NCI-H748 (cell line): ENCODE data around the gene DTNBP1.

Experiments used
- DNase-seq: peaks from one replicate; lab custom pipeline; 2025; ENCODE audit not compliant: unreplicated experiment; lab: John Stamatoyannopoulos, UW

Gene DTNBP1

DNA sequence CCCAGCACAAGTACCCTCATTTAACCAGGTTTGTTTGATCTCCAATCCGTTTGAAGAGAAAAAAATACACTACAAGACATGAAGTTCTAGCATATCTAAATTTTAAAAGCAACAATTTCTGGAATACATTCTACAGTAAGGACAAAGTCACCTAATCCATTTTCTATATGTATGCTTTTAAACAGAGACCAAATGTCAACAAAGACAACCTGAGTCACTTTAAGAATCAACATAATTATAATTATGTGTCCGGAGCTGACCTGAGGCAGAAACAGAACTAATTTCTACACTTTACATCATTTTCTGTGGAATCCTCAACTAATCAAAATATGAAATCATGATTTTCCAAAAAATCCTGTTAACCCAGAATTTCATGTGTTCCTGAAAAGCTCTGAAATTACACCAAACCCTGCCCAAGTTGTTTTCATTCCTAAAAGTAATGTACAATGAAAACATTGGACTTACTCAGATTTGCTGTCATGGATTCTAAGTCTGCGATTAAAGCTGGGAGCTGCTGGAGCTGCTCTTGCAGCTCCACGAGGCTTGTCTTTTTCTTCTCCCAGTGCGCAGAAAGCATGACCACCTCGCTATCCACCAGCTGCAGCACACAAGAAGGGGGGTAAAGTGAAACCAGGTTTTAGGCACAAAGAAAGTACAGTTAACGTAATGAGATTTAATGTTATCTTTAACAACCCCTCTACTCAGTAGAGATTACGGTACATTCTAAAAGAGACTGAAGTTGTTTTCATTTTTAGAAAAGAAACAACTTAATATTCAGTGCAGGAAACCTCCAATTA lies 35.8 kb downstream of the DTNBP1 start:
- no peak for DNase-seq

DNA sequence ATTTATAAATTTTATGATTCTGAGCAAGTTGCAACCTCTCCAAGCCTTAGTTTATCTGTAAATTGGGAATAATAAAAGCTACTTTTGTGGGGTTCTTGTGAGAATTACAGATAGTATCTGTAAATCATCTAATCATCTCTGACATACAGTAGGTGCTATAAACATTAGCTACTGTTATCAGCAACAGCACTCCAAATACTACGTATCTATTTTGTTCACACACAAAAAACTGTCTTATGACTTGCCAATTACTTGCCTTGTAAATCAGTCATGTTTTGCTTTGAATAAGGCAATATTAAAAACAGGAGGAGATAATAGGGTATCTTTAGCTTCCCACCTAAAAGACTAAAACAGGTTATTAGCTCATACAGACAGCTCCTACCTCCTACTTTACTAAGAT lies 36.7 kb downstream of the DTNBP1 start:
- no peak for DNase-seq

DNA sequence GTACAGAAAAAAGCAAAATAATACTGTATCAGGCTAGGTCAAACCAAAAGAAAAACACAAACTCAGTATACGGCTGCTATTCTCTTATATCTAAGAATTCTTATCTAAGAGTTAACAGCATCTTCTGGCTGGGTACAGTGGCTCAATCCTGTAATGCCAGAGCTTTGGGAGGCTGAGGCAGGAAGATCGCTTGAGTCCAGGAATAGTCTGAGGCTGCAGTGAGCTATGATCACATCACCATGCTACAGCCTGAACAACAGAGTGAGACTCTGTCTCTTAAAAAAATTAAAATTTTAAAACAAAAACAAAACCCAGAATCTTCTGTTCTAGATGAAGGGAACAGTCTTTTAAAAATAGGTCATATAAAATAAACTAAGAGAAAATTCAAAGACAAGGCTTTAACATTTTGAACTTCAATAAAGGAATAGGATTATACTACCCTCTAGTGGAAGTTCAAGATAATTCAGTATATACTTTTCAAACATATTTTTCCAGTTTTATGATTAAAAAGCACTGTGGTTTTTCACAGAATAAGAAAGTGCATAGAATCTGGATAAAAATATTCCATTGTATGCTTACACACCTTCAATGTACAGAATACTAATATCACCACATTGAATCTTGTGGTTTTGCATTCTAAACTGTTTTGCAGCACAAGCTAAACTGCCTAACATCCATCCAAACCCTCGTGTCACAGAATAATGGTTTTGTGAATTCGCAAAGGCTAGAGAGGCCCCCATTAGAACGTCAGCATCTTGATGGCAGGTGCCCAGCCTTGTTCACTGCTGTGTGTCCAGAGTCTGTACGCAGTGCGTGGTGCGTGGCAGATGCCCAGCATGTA lies 39.3 kb downstream of the DTNBP1 start:
- DNase-seq = peak; percentile 28

DNA sequence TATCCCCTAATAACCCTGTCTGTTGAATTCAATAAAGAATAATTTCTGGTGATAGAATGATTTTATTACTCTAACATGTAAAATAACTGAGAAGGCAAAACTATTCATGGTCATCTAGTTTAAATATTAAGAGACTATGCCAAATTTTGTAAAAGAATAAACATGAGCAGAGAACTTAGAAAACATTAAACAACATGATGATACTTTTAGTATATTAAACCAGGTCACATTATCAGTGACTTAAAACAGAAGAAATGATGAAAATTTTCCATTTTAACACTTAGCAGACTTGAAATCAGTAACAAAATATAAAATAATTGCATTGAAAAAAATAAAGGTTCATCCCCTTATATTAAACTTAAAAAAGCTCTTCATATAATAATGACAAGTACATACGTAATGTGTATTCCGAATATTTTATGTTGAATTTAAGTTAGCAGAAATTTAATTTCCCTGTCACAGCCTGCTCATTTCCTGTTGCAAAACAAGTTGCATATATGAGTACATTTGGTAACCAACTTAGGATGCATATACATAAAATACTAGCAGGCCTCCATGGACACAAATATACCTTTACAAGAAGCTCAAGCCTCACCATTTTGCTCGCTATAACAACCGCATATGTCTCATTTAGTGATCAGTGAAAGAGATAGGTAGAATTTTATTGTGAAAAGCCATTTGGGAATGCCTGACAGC lies 40.6 kb downstream of the DTNBP1 start:
- no peak for DNase-seq

DNA sequence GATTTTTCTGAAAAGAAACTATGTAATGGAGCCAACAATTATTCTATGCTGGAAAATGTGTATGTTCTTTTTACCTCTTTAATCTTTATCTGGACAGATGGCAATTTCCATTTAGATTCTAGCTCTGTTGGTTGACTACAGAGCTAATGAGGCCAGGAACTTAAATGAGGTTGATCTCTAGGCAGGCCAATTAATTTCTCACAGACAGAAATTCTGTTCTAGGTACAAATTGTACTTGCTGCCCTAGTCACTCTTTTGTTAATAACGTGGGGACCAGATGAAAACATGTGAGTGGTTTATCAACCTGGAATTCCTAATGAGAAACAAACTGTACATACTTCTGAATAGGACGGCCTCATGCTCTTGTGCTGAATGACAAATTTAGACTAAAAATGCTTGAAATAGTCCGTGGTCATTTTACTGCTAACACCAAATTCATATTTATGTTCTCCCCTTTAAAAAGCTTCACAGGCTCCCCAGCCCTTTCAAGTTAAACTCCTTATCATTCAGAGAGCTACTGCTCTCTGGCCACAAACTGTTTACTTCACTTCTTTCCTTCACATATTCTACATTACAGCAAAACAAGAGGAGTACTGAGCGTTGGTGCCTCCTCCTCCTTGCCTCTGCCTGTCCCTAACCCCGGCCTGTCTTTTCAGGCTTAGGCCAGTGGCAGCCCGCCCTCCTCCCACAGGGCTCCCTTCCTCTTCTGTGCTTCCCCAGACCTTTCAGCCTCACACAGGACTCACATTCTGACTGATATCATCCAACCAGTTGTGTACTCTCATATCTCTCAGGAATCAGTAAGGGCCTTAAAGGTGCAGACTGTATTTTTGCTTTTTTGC lies 41.4 kb downstream of the DTNBP1 start:
- no peak for DNase-seq

DNA sequence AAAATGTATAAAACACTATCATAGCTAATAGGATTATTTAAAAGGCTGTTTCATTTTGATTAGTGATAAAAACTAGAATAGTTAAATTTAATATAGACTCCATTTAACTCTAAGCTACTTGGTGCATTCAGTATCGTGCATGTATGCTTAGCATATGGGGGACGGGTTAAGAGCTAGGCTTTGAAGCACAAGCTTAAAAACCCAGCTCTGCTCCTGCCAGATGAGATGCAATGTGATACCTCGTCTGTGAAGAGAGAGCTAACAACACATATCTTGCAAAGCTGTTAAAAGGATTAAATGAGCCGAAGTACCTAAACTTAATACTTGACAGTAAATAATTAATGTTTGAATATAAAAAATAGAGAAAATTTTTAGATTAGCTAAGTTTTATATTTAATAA lies 42.2 kb downstream of the DTNBP1 start:
- DNase-seq = no peak

DNA sequence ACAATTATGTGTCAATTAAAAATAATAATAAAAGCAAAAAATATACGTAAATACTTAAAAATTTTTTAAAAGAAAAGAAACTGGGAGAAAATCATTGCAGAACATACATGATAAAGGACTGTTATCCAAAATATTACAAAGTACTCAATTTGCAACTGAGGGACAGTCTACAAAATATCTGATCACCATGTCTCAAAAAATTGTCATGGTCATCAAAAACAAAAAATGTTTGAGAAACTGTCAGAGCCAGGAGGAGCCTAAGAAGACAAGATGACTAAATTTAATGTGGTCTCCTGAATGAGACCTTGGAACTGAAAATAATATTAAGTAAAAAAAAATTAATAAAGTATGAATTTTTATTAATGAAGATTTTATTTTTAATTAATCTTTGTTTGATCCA lies 43.5 kb downstream of the DTNBP1 start:
- no peak for DNase-seq

DNA sequence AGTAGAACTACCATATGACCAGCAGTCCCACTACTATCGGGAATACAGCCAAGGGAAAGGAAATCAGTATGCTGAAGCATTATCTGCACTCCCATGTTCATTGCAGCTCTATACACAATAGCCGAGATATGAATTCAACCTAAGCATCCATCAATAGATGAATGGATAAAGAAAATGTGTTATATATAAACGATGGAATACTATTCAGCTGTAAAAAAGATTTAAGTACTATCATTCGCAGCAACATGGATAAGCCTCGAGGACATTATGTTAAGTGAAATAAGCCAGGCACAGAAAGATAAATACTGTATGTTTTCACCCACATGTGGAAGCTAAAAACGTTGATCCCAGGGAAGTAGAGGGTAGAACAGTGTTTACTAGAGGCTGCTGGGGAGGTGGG lies 44.1 kb downstream of the DTNBP1 start:
- DNase-seq = no peak

DNA sequence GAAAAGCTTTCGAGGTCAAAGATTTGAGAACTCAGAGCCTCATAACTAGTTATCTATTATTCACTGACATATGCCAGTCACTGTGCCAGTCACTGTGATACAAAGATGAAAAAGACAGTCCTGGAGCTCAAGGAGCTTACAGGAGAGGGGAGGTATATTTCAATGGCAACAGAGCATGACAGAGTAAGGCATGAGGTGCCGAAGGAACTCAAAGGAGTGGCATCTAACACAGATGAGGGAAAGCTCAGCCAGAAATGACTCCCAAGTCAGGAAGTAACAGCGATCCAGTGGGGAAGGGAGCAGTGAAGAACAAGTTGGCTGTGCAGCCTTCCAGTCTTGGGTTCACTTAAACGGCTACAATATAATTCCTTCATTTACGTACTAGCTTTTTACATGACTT lies 46.6 kb downstream of the DTNBP1 start:
- no peak for DNase-seq

DNA sequence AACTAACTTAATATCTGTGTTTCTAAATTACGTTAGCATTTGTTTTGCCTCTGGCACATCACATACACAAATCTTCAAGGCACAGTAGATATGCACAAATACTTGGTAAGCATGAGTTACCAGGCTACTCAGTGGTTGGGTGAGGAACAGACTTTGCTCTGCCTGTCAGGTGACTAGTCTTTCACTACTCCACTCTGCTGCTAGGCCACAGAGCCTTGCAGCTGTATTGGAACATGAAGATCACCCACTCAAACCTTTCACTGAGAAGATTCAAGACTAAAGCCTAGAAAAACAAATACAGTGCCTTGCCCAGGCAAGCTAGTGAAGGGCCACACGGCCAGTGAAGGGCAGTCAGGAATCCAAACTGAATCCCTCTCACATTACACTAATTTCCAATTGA lies 47.0 kb downstream of the DTNBP1 start:
- DNase-seq = no peak

DNA sequence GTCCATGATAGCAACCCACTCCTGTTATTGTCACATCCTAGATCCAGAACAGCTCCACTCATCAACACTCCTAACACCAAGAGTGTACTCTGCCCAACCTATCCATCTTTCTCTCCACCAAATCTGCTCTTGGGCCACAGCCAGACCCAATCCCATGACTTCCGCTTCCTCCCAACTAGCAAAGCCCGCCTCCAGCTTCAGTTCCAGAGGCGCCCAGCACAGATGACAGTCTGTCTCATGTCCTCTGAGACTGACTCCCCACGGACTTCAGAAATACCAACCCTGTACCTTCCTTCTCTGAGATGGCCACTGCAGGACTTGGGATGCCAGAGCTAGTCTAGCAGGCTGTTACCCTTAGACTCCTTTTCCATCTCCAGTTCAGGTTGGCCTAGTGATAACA lies 48.6 kb downstream of the DTNBP1 start:
- no peak for DNase-seq

DNA sequence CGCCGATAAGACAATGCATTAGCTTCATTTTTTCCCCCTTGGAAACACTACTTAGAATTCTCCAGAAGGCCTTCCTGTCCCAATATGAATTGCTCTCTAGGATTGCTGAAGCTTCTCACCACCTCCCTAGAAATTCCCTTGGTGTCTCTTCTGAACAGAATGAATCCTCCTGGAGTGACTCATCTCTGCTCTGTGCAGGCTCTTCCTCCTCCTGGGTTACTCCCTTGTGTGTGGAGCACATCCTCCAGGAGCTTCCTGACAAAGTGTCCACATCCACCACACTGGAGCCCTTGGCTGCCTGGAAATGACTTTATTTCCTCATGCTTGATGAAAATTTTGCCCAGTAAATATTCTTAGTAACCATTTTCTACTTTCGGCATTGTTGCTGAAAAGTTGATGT lies 54.4 kb downstream of the DTNBP1 start:
- DNase-seq = no peak

DNA sequence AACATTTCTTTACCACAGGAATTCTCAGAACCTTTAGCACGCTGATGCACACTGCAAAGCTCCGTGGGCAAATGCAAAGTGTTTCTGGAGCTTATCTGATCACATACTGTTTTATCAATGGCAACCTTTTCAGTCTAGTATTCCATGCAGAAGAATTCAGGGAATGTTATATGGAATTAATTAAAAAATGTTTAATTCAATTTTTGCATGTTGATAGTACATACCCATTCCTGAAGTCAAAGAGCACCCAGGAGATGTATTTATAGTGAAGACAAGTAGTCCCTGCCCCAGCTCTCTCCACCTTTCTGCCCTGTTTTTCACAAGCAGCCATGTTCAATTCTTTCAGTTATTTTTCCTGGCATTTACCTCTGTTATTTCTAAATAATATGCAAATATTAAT lies 55.2 kb downstream of the DTNBP1 start:
- DNase-seq = no peak

DNA sequence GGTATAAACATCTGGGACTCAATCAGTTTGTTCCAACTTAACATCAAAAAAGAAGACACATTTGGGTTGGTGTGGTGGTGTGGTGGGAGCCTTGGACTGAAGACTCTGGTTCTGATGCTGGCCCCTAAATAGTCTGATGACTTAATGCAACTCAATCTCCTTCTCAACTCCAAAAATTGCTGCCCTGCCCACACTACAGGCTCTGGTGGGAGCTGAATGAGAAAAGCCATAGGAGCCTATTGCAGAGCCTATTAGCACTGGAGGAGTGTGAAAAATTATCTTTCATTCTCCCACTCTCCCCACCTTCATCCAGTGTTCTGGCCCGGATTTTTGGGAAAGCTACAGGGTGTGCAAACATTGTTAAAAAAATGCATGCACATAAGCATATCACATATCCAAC lies 56.5 kb downstream of the DTNBP1 start:
- DNase-seq = no peak

DNA sequence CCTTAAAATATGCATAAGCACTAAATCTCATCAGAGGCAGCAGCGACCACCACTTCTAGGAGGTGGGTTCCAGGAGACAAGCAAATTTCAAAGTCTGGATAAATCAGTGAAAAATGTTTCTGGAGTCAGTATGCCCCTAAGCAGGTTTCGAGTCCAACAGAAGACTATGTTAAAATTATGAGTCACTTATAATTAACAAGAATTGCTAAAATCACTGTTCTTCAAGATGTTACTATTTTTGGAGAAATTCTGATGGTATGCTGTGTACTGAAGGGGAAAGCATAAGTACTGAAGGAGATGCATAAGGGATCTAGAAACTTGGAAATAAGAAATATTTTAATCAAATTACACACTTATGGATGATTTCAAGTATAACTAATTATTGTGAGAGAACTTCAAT lies 58.0 kb downstream of the DTNBP1 start:
- DNase-seq = no peak

DNA sequence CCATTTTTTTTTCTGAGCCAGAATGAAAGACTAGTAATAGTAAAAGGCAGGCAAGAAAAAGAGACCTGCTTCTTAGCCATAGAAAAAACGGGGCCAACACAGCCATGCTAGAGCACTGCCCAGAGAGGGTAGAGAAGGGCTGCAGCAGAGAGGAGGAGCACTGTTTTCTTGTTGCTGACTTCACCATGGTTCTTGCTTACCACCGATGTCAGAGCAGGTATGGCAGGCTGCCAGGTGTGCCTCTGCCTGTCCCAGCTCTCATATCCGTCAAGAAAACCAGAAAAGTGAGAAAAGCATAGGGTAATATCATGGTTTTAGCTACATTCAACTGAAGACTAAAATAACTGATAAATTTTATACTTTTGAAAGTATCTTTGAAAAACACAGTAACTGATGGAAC lies 60.7 kb downstream of the DTNBP1 start:
- no peak for DNase-seq

DNA sequence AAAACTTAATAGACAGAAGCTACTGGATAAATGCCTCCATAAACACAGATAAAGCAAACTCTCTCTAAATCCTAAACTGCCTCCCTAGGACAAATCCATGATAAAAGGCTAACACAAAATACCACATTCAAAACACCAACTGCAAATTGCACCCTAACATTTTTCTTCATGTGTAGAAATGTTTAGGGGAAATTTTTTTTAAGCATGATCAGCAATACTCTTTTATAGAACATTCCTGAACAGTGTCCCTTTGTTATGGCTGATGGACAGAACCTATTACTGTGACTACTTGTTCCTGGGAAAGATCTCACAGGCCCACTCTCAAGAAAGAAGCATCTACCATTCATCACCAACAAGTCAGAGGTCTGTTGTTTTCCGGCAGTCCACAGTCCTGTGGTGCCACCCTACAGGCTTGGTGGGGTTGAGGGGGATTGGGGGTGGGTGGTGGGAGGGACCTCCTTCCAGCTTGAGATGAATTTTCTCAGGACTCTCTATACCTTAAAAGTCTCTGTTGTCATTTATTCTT lies 64.5 kb downstream of the DTNBP1 start:
- no peak for DNase-seq

DNA sequence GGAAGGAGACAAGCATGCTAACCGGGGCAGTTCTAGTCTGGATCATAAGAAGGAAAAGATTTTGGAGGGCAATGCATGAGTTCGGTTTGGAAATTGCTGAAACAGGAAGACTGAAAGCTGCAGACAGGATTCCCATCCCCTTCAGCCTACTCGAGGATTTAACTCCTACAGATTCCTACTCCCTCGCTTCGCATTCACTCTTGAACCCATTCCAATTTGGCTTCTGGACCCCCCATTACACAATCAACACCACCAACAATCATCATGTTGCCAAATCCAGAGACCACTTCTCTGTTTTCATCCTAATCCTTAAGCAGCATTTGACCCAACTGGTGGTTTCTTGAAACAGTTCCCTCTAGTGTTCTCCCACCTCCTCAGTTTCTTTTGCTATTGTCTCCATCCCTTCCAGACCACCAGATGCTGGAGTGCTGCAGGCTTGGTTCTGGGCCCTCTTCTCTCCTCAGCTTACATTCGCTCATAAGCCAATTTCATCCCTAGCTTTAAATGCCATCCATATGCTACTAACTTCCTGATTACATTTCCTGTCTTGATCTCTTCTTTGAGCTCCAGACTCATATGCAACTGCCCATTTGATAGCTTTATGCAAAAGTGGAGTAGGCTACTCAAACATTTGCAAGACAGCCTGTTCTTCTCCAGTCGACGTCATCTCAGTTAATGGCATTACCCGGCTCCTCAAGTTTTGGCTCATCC lies 66.5 kb downstream of the DTNBP1 start:
- DNase-seq = no peak

DNA sequence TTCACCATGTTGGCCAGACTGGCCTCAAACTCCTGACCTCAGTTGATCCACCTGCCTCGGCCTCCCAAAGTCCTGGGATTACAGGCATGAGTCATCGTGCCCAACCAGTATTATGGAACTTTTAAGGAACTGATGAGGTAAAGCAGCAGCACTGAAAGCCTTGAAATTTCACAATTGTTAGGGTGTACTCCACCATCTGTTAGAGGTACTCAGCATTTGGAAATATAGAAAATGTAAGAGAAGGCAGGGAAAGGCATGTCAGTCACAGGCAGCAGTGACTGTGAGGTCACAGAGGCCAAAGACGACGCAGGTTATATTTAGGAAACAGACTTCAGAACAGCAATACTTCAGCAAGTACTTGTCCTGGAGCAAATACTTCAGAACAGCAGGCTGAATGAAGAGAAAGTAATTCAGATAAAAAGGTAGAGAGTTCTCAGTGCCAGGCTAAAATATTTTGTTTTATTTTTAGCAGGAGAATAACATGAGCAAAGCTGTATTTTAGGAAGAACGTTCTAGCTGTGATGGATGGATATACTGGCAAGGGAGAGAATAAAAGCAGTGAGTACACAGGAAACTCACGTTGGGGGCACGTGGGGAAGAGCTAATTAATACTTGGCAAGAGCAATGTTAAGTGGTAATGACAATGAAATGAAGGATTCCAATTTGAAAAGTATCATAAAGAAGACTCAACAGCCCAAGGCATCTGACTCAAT lies 67.2 kb downstream of the DTNBP1 start:
- no peak for DNase-seq
